ENCODE data around the gene SPATA25.

GRCh38 chr20:45850926-45851325 is 36.5 kb downstream of the SPATA25 start:
- TF ChIP-seq CTCF (IDR thresholded peaks at IDR 0.05) (no peak), POLR2A (IDR thresholded peaks at IDR 0.05) (no peak)
